Frontal cortex (tissue), 4 donors: Measurements from ENCODE around the gene CLPTM1. TPM values are rescaled to one million over a fixed set of nuclear protein-coding genes. Genes with fewer than 3 reads are reported as not detected.
A peak's percentile ranks its signal among the peaks of the same experiment; 100 is the strongest.
"Not testable (repeated sequence)": the region's sequence is repeated elsewhere in the genome, so short reads cannot be mapped to it uniquely, and the experiment has no call there.

Experiments
- DNase-seq, 2 donors: peaks; one replicate each; pipeline ENCODE4 v3.0.0; 2012; ENCODE audit warnings: low spot score in 2 of 2
- FAIRE-seq: peaks from 2 replicates; lab custom pipeline; 2012; peaks lifted over from hg19 to GRCh38; lab: Jason Lieb, UNC
- total RNA-seq: library from RNA; depleted of rRNA; stranded (reverse); fragments of >200 nt; gene quantifications from one replicate; pipeline ENCODE4 v1.2.3, GENCODE V29; 2014
- donor health status: control.
- donor health status: control.
- donor health status: control.

Gene CLPTM1
- total RNA-seq = 35.1 TPM

DNA sequence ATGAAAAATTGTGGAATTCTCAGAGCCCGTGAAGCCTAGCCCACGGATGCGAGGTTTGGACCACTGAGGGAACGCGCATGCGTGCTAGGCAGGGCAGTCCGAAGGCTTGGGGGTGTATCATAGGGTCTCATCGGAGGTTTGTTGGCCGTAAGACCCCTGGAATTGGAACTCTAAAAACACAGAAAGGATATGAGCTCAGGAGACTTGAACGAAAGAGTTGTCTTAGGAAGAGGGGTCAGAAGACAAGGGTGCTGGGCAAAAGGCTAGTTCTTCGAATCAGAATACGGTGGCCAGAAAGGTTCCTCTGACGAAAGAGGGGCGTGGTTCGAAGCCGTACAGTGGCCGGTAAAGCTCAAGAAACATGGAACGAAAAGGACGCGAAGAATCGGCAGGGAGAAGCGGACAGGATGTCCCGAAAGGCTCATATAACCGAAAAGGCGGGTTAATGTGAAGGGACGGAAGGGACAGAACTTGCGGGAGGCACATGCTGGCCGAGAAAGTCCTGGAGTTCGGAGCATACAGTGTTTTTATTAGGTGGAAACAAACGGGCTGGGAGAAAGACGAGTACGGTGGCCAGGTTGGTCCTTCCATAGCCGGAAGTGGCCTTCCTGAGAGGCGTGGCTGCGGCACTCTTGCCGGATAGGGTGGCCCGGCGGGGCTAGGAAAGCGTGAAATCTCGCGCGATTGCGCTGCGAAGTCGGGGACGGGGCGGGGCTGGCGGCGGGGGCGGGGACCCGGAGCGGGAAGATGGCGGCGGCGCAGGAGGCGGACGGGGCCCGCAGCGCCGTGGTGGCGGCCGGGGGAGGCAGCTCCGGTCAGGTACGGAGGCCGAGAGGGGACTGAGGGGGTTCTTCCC lies at the start of gene CLPTM1:
CLPTM1 (plus strand) TSS at position 732 of the 856 bp plus-strand sequence; CDS start at position 748, 16 bp downstream.
- DNase-seq (peak; percentile 96 to 97), FAIRE-seq (no peak)

- no peak for FAIRE-seq
These were observed 49.6 kb upstream of the CLPTM1 start, which contains the start of gene APOE for GRCh38 chr19:44905437-44906160. APOE (plus strand) TSS chr19:44905796; CDS start chr19:44906625, 829 bp downstream.

GRCh38 chr19:44907613-44908012 lies 47.6 kb upstream of the CLPTM1 start:
- FAIRE-seq (no peak), DNase-seq (no peak)

More at GRCh38 chr19:44905437-44906160, 49.6 kb upstream of the CLPTM1 start, which contains the start of gene APOE:
- peak in 1 of 2 donors; percentile 63 for DNase-seq

DNA sequence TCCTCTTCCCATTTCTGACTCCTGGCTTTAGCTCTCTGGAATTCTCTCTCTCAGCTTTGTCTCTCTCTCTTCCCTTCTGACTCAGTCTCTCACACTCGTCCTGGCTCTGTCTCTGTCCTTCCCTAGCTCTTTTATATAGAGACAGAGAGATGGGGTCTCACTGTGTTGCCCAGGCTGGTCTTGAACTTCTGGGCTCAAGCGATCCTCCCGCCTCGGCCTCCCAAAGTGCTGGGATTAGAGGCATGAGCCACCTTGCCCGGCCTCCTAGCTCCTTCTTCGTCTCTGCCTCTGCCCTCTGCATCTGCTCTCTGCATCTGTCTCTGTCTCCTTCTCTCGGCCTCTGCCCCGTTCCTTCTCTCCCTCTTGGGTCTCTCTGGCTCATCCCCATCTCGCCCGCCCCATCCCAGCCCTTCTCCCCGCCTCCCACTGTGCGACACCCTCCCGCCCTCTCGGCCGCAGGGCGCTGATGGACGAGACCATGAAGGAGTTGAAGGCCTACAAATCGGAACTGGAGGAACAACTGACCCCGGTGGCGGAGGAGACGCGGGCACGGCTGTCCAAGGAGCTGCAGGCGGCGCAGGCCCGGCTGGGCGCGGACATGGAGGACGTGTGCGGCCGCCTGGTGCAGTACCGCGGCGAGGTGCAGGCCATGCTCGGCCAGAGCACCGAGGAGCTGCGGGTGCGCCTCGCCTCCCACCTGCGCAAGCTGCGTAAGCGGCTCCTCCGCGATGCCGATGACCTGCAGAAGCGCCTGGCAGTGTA lies 46.9 kb upstream of the CLPTM1 start:
- DNase-seq = no peak
- FAIRE-seq = no peak

- FAIRE-seq = no peak
- DNase-seq = no peak
These were observed 46.3 kb upstream of the CLPTM1 start for GRCh38 chr19:44908836-44909261.

- no peak for DNase-seq
- no peak for FAIRE-seq
These were observed 45.4 kb upstream of the CLPTM1 start for GRCh38 chr19:44909775-44910174.

- not testable (repeated sequence) for DNase-seq, FAIRE-seq
These were observed 43.3 kb upstream of the CLPTM1 start for GRCh38 chr19:44911896-44912295.

- DNase-seq (peak; percentile 58 to 75), FAIRE-seq (no peak)
These were observed 42.3 kb upstream of the CLPTM1 start for GRCh38 chr19:44912854-44913253.

GRCh38 chr19:44913512-44914432 lies 41.4 kb upstream of the CLPTM1 start:
- not testable (repeated sequence) for FAIRE-seq, DNase-seq

GRCh38 chr19:44914433-44915206 lies 40.6 kb upstream of the CLPTM1 start, which contains the start of gene APOC1:
APOC1 (plus strand) TSS chr19:44914608; CDS start chr19:44914892, 284 bp downstream.
- not testable (repeated sequence) for FAIRE-seq
- peak; percentile 79 to 94 for DNase-seq

- FAIRE-seq (no peak), DNase-seq (no peak)
These were observed 30.9 kb upstream of the CLPTM1 start for GRCh38 chr19:44924243-44924725.

- DNase-seq = peak; percentile 66 to 76
- FAIRE-seq = no peak
These were observed 29.9 kb upstream of the CLPTM1 start for GRCh38 chr19:44925114-44925891.

- not testable (repeated sequence) for DNase-seq, FAIRE-seq
These were observed 28.7 kb upstream of the CLPTM1 start for GRCh38 chr19:44926245-44927077.

DNA sequence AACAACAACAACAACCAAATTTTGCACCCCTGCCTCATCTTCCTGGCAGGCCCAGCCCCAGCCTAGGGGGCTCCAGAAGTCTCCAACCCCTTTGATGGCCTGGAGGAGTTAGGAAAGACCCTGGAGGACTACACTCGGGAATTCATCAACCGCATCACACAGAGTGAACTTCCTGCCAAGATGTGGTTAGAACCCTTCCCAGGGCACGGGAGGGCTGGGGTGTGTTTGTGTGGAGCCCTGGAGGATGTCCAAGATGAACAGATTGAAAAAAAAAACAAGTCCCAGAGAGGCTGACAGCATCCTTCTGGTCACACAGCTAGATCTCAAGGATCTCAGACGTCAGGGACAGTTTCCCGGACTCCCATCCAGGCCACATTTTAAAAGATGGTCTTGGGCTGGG lies 27.4 kb upstream of the CLPTM1 start:
- FAIRE-seq = no peak
- no peak for DNase-seq

- FAIRE-seq (no peak), DNase-seq (no peak)
These were observed 25.1 kb upstream of the CLPTM1 start for GRCh38 chr19:44930088-44930487.

DNA sequence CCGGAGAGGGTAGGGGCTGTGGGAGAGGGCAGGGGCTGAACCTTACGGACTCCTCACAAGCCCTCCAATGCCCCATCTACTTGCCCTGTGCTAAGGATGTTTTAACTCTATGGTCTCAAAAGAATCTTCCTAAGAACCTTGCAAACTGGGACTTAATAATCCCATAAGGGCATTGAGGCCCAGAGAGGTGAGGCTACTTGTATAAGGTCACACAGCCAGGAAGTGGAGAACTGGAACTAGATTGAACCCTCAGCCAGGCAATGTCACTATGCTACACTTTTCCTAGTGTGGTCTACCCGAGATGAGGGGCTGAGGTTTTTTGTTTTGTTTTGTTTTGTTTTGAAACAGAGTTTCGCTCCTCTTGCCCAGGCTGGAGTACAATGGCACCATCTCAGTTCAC lies 23.6 kb upstream of the CLPTM1 start:
- FAIRE-seq = no peak
- DNase-seq = no peak
